Liver (tissue), 9 donors: ENCODE data around the gene REEP3. TPM values are rescaled to one million over a fixed set of nuclear protein-coding genes. Genes with fewer than 3 reads are reported as not detected.
"Not testable (repeated sequence)": the region's sequence is repeated elsewhere in the genome, so short reads cannot be mapped to it uniquely, and the experiment has no call there.

Experiments used
- DNase-seq: peaks from one replicate; pipeline ENCODE4 v3.0.0-alpha.2; 2017; ENCODE audit warnings: low spot score
- H3K27ac ChIP-seq, 2 donors: one replicate each; pipeline ENCODE4 v1.7.0; 2013; ENCODE audit warnings: inconsistent platforms in 2 of 2, low read length in 2 of 2, control low read depth in 1 of 2, low read depth in 1 of 2, mild to moderate bottlenecking in 1 of 2
- H3K27me3 ChIP-seq, 4 donors: one replicate each; pipeline versions ENCODE4 v1.6.1 to v1.7.0; 2013; ENCODE audit warnings: low read length in 3 of 4, inconsistent platforms in 1 of 4, mild to moderate bottlenecking in 1 of 4, moderate library complexity in 1 of 4; ENCODE audit not compliant: control insufficient read depth in 4 of 4, insufficient read depth in 4 of 4
- H3K36me3 ChIP-seq, 4 donors: one replicate each; pipeline versions ENCODE4 v1.6.1 to v1.7.0; 2013; ENCODE audit warnings: low read length in 3 of 4, mild to moderate bottlenecking in 3 of 4, low read depth in 1 of 4, moderate library complexity in 1 of 4; ENCODE audit not compliant: control insufficient read depth in 4 of 4, insufficient read depth in 3 of 4
- H3K4me1 ChIP-seq, 4 donors: one replicate each; pipeline versions ENCODE4 v1.6.1 to v1.7.0; 2013; ENCODE audit warnings: low read length in 3 of 4, mild to moderate bottlenecking in 3 of 4, moderate library complexity in 1 of 4; ENCODE audit not compliant: control insufficient read depth in 4 of 4, insufficient read depth in 4 of 4
- H3K4me3 ChIP-seq, 3 donors: one replicate each; pipeline versions ENCODE4 v1.6.1 to v1.7.0; 2013; ENCODE audit warnings: low read length in 3 of 3, control low read depth in 1 of 3, low read depth in 1 of 3, mild to moderate bottlenecking in 1 of 3
- H3K9ac ChIP-seq, 2 donors: one replicate each; pipeline ENCODE4 v1.7.0; 2013; ENCODE audit warnings: low read length in 2 of 2, mild to moderate bottlenecking in 2 of 2, moderate library complexity in 2 of 2, control low read depth in 1 of 2, low read depth in 1 of 2
- H3K9me3 ChIP-seq, 4 donors: one replicate each; pipeline versions ENCODE4 v1.6.1 to v1.7.0; 2013; ENCODE audit warnings: low read length in 3 of 4; ENCODE audit not compliant: control insufficient read depth in 4 of 4
- EGR1 ChIP-seq, 2 donors: IDR thresholded peaks; 2 replicates each; pipeline ENCODE4 v1.6.1; 2016 to 2018; ENCODE audit warnings: antibody characterized with exemption in 2 of 2, low read depth in 2 of 2
- FOXA1 ChIP-seq: IDR thresholded peaks from 2 replicates; pipeline ENCODE4 v1.6.1; 2016; ENCODE audit warnings: antibody characterized with exemption
- FOXA2 ChIP-seq: IDR thresholded peaks from 2 replicates; pipeline ENCODE4 v1.6.1; 2016; ENCODE audit warnings: antibody characterized with exemption
- HNF4G ChIP-seq: IDR thresholded peaks from 2 replicates; pipeline ENCODE4 v1.6.1; 2016; ENCODE audit warnings: antibody characterized with exemption
- JUND ChIP-seq, 2 donors: IDR thresholded peaks; 2 replicates each; pipeline ENCODE4 v1.6.1; 2016; ENCODE audit warnings: antibody characterized with exemption in 2 of 2
- NR2F2 ChIP-seq: IDR thresholded peaks from 2 replicates; pipeline ENCODE4 v1.6.1; 2016; ENCODE audit warnings: antibody characterized with exemption
- RAD21 ChIP-seq, 2 donors: IDR thresholded peaks; 2 replicates each; pipeline ENCODE4 v1.6.1; 2016; ENCODE audit warnings: antibody characterized with exemption in 2 of 2, mild to moderate bottlenecking in 2 of 2
- RXRA ChIP-seq, 2 donors: IDR thresholded peaks; 2 replicates each; pipeline ENCODE4 v1.6.1; 2017 to 2018; ENCODE audit warnings: antibody characterized with exemption in 2 of 2, mild to moderate bottlenecking in 1 of 2
- SP1 ChIP-seq: IDR thresholded peaks from 2 replicates; pipeline ENCODE4 v1.6.1; 2018; ENCODE audit warnings: antibody characterized with exemption, mild to moderate bottlenecking
- TAF1 ChIP-seq: conservative IDR thresholded peaks from 2 replicates; pipeline ENCODE4 v1.6.1; 2016; ENCODE audit warnings: antibody characterized with exemption, mild to moderate bottlenecking
- YY1 ChIP-seq: IDR thresholded peaks from 2 replicates; pipeline ENCODE4 v1.6.1; 2016; ENCODE audit warnings: antibody characterized with exemption, mild to moderate bottlenecking
- WGBS: extraction: QIAGEN DNeasy Blood & Tissue Kit; methylation state at CpG from one replicate; pipeline ENCODE4 v1.1.7; 2013; 5-methylcytosine and 5-hydroxymethylcytosine counted together
- polyA plus RNA-seq, 2 donors: library from polyadenylated mRNA; stranded (reverse) in 1 of 2; unstranded in 1 of 2; fragments of 200-250 nt in 1 of 2; fragments of >200 nt in 1 of 2; fragmentation: Nextera tagmentation in 1 of 2; extraction: Ambion mirVana in 1 of 2; gene quantifications; one replicate each; pipeline versions ENCODE4 v1.2.1 to v1.2.3, GENCODE V29; 2013 to 2015
- total RNA-seq, 2 donors: library from RNA; depleted of rRNA; stranded (reverse); fragments of >200 nt; gene quantifications; one replicate each; pipeline ENCODE4 v1.2.3, GENCODE V29; 2014
- TF ChIP-seq, protein P1 (sequence below): fragments of 150-350 bp; IDR thresholded peaks from 2 replicates; pipeline ENCODE4 v1.5.1; 2017; ENCODE audit warnings: improper control_type of control experiment, low read depth, low read length; ENCODE audit not compliant: missing input control
- TF ChIP-seq, protein P2 (sequence below): IDR thresholded peaks from 2 replicates; pipeline ENCODE4 v1.6.1; 2016; ENCODE audit warnings: antibody characterized with exemption
- TF ChIP-seq, protein P3 (sequence below): IDR thresholded peaks from 2 replicates; pipeline ENCODE4 v1.6.1; 2016; ENCODE audit warnings: antibody characterized with exemption
- TF ChIP-seq, protein P4 (sequence below): IDR thresholded peaks from 2 replicates; pipeline ENCODE4 v1.6.1; 2016; ENCODE audit warnings: antibody characterized with exemption
- donor health status: healthy.
- donor health status: healthy.
- donor health status: healthy.
- donor health status: healthy.
- donor health status: healthy.

REEP3 gene
- total and polyA plus RNA-seq, 4 donors, result 7.9 to 26.9 (median 18.2) TPM

DNA sequence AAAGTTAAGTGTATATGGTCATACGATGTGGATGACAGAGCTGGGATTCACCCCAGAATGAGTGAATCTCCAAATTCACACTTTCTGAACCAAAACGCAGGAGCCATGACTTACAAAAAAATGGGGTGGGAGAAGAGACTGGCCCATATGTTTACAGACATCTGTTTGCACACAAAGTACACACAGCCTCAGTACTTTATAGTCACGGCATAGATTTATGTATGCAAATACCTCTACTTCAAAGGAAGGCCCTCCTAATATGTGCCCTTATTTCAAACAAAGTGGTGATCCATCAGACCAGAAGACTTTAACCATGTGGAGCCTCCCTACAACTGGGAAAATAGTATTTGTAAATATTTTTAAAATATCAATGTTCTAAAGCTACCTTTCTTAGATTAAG, 33.2 kb upstream of the REEP3 start (continued):
- TF ChIP-seq, protein P1, sequence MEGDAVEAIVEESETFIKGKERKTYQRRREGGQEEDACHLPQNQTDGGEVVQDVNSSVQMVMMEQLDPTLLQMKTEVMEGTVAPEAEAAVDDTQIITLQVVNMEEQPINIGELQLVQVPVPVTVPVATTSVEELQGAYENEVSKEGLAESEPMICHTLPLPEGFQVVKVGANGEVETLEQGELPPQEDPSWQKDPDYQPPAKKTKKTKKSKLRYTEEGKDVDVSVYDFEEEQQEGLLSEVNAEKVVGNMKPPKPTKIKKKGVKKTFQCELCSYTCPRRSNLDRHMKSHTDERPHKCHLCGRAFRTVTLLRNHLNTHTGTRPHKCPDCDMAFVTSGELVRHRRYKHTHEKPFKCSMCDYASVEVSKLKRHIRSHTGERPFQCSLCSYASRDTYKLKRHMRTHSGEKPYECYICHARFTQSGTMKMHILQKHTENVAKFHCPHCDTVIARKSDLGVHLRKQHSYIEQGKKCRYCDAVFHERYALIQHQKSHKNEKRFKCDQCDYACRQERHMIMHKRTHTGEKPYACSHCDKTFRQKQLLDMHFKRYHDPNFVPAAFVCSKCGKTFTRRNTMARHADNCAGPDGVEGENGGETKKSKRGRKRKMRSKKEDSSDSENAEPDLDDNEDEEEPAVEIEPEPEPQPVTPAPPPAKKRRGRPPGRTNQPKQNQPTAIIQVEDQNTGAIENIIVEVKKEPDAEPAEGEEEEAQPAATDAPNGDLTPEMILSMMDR, result no peak
- TF ChIP-seq NR2F2 (no peak), EGR1 (IDR thresholded peaks at IDR 0.05; ENCODE audit: low read depth in 2 of 2) (no peak)

DNA sequence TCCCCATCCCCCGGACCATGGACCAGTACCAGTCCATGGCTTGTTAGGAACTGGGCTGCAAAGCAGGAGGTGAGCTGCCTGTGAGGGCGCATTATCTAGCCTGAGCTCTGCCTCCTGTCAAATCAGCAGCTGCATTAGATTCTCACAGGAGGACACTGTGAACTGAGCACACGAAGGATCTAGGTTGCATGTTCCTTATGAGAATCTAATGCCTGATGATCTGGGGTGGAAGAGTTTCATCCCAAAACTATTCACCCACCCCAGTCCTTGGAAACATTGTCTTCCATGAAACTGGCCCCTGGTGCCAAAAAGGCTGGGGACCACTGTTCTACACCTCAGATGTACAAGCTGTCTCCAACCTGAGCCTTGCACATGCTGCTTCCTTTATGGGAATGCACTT, 31.4 kb upstream of the REEP3 start:
- H3K9ac ChIP-seq, result no peak overlapping the region
- H3K27me3 ChIP-seq, result no peaks in the 10 kb centered on the region
- peaks cover 0 to 1% (median 0%) of the 10 kb centered on the region in 4 donors for H3K4me1 ChIP-seq
- H3K36me3 ChIP-seq, result no peaks in the 10 kb centered on the region
- no peak for DNase-seq
- no peaks in the 10 kb centered on the region for H3K9me3 ChIP-seq
- no peak for TF ChIP-seq TAF1
- no peak for TF ChIP-seq JUND (IDR thresholded peaks at IDR 0.05)
- no peak for TF ChIP-seq NR2F2
- no peak for TF ChIP-seq YY1
- TF ChIP-seq RAD21 (IDR thresholded peaks at IDR 0.05), result no peak
- TF ChIP-seq, protein P1, result no peak
- no peak for TF ChIP-seq SP1
- TF ChIP-seq RXRA (IDR thresholded peaks at IDR 0.05), result no peak
- TF ChIP-seq HNF4G, result no peak
- no peak for TF ChIP-seq FOXA2
- TF ChIP-seq, protein P2, sequence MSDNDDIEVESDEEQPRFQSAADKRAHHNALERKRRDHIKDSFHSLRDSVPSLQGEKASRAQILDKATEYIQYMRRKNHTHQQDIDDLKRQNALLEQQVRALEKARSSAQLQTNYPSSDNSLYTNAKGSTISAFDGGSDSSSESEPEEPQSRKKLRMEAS, result no peak
- TF ChIP-seq FOXA1, result no peak
- no peak for TF ChIP-seq EGR1 (IDR thresholded peaks at IDR 0.05; ENCODE audit: low read depth in 2 of 2)
- TF ChIP-seq, protein P3, sequence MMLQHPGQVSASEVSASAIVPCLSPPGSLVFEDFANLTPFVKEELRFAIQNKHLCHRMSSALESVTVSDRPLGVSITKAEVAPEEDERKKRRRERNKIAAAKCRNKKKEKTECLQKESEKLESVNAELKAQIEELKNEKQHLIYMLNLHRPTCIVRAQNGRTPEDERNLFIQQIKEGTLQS, result no peak
- H3K27ac ChIP-seq, result no peak overlapping the region
- H3K4me3 ChIP-seq, result no peak overlapping the region
- 99% methylated on average over 3 of the region's 3 CpGs for WGBS

DNA sequence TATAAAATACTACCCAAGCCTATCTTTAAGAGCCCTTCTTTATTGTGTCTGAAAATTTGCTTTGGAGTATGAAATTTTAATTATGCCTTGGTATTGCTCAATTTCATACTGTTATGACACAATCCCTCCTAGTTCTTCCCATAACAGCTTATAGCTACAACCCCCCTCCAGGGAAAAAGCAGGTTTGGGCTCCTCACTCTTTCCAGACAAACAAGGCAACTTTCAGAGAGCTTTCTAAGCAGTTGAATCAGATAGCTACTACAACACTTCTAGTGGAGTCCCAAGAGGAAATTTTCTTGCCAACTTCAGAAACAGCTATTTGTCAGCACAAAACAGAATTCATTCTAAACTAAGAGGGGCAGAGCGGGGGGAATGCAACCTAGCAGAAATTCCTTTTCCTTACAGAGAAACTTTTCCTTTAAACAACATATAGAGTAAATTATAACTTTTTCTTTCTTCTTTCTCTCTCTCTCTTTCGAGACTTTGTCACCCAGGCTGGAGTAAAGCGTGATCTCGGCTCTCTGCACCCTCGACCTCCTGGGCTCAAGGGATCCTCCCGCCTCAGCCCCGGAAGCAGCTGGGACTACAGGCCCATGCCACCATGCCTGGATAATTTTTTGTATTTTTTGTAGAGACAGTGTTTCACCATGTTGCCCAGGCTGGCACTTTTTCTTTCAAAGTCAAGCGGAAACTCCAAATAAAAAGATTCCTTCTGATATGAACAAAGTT, 29.4 kb upstream of the REEP3 start:
- H3K4me1 ChIP-seq, result peaks cover 0 to 1% (median 0%) of the 10 kb centered on the region in 4 donors
- no peaks in the 10 kb centered on the region for H3K36me3 ChIP-seq
- no peaks in the 10 kb centered on the region for H3K27me3 ChIP-seq
- H3K27ac ChIP-seq, result no peak overlapping the region
- no peak overlapping the region for H3K9ac ChIP-seq
- TF ChIP-seq JUND (IDR thresholded peaks at IDR 0.05) (no peak), RXRA (IDR thresholded peaks at IDR 0.05) (no peak), SP1 (no peak), NR2F2 (no peak), FOXA1 (no peak), HNF4G (no peak)
- TF ChIP-seq, protein P4, sequence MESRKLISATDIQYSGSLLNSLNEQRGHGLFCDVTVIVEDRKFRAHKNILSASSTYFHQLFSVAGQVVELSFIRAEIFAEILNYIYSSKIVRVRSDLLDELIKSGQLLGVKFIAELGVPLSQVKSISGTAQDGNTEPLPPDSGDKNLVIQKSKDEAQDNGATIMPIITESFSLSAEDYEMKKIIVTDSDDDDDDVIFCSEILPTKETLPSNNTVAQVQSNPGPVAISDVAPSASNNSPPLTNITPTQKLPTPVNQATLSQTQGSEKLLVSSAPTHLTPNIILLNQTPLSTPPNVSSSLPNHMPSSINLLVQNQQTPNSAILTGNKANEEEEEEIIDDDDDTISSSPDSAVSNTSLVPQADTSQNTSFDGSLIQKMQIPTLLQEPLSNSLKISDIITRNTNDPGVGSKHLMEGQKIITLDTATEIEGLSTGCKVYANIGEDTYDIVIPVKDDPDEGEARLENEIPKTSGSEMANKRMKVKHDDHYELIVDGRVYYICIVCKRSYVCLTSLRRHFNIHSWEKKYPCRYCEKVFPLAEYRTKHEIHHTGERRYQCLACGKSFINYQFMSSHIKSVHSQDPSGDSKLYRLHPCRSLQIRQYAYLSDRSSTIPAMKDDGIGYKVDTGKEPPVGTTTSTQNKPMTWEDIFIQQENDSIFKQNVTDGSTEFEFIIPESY, result no peak
- TF ChIP-seq, protein P1, result no peak
- TF ChIP-seq, protein P3, result no peak
- no peaks in the 10 kb centered on the region for H3K9me3 ChIP-seq
- H3K4me3 ChIP-seq, result no peak overlapping the region
- no peak for DNase-seq
- 92% methylated on average over 8 of the region's 8 CpGs for WGBS

DNA sequence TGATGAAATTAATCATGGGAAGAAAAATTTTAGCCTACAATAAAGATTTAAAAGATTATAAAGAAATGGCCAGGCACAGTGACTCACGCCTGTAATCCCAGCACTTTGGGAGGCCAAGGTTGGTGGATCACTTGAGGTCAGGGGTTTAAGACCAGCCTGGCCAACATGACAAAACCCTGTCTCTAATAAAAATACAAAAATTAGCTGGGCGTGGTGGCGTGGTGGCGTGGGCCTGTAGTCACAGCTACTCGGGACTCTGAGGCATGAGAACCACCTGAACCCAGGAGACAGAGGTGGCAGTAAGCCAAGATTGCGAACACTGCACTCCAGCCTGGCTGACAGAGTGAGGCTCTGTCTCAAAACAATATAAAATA, 28.9 kb upstream of the REEP3 start:
- H3K9me3 ChIP-seq, H3K27ac ChIP-seq, DNase-seq, H3K9ac ChIP-seq, H3K27me3 ChIP-seq, H3K36me3 ChIP-seq, H3K4me1 ChIP-seq, H3K4me3 ChIP-seq: not testable (repeated sequence)
- 88% methylated on average over 6 of the region's 6 CpGs for WGBS
